PC-3 (cell line): Measurements from ENCODE around the gene C14orf132.

Experiments used
- EZH2 ChIP-seq: fragments of 300-600 bp; sonication (generic); IDR thresholded peaks from one replicate; pipeline ENCODE4 v1.6.1; 2017; ENCODE audit warnings: antibody characterized with exemption, mild to moderate bottlenecking, low read length; ENCODE audit not compliant: unreplicated experiment
- TF ChIP-seq, protein P1 (sequence below): fragments of 300-600 bp; sonication (generic); conservative IDR thresholded peaks from 2 replicates; pipeline ENCODE4 v1.5.1; 2017; ENCODE audit warnings: antibody characterized with exemption, low read depth, mild to moderate bottlenecking, low read length

DNA sequence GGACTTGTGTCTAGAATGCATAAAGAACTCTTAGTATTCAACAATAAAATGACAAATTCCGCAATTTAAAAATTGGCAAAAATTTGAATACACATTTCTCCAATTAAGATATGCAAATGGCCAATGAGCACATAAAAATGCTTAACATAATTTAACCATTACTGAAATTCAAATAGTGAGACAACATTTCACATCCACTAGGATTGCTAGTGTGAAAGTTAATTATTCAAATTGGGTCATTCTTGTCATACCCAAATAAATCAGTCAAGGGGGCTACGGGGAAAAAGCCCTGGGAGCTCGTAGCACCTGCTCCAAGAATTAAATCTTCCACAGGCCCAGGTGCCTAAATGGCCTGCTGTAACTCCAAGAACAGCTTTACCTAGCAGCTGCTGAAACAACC lies 25.0 kb upstream of the C14orf132 start:
- TF ChIP-seq, protein P1, sequence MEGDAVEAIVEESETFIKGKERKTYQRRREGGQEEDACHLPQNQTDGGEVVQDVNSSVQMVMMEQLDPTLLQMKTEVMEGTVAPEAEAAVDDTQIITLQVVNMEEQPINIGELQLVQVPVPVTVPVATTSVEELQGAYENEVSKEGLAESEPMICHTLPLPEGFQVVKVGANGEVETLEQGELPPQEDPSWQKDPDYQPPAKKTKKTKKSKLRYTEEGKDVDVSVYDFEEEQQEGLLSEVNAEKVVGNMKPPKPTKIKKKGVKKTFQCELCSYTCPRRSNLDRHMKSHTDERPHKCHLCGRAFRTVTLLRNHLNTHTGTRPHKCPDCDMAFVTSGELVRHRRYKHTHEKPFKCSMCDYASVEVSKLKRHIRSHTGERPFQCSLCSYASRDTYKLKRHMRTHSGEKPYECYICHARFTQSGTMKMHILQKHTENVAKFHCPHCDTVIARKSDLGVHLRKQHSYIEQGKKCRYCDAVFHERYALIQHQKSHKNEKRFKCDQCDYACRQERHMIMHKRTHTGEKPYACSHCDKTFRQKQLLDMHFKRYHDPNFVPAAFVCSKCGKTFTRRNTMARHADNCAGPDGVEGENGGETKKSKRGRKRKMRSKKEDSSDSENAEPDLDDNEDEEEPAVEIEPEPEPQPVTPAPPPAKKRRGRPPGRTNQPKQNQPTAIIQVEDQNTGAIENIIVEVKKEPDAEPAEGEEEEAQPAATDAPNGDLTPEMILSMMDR: no peak
- TF ChIP-seq EZH2: no peak
